ENCODE measurements around the gene TNKS1BP1. TPM values are rescaled to one million over a fixed set of nuclear protein-coding genes. Genes with fewer than 3 reads are reported as not detected.

The TNKS1BP1 gene
- total RNA-seq, 1 experiment from 2014 or later, result 27.1 TPM

GRCh38 chr11:57332694-57333440 is 8.1 kb upstream of the TNKS1BP1 start:
- H3K27me3 ChIP-seq (replicated peaks), result no peaks in the 10 kb centered on the region
- peaks cover 14% of the 10 kb centered on the region for H3K4me1 ChIP-seq (replicated peaks)
- DNase-seq (ENCODE audit: low read depth in 1 of 2, low spot score in 2 of 2), result no peak
- H3K36me3 ChIP-seq, result peaks cover 76% of the 10 kb centered on the region
- H3K4me3 ChIP-seq, result no peak overlapping the region
- no peak overlapping the region for H3K27ac ChIP-seq
- H3K9me3 ChIP-seq (replicated peaks), result no peaks in the 10 kb centered on the region

DNA sequence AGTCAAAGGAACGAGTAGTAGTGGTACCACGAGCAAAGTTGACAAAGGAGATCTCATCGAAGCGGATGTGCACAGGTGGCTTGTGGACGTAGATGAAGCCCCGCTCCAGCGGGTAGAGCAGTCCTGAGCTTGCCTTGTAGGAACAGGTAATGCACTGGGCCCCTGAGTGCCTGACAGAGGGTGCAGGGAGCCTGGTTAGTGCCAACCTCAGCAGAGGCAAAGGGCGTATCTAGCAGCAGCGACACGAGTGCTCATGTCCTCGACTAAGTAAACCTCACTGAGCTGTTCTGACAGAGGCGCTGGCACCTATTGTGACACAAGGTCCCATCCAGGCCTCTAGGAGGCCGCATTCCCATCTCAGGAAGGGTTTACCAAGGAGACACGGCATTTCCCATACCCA is 7.0 kb upstream of the TNKS1BP1 start:
- H3K4me3 ChIP-seq, result no peak overlapping the region
- H3K27me3 ChIP-seq (replicated peaks), result no peaks in the 10 kb centered on the region
- no peak overlapping the region for H3K27ac ChIP-seq
- no peaks in the 10 kb centered on the region for H3K9me3 ChIP-seq (replicated peaks)
- no peak for DNase-seq (ENCODE audit: low read depth in 1 of 2, low spot score in 2 of 2)
- peaks cover 14% of the 10 kb centered on the region for H3K4me1 ChIP-seq (replicated peaks)
- H3K36me3 ChIP-seq, result peaks cover 86% of the 10 kb centered on the region

DNA sequence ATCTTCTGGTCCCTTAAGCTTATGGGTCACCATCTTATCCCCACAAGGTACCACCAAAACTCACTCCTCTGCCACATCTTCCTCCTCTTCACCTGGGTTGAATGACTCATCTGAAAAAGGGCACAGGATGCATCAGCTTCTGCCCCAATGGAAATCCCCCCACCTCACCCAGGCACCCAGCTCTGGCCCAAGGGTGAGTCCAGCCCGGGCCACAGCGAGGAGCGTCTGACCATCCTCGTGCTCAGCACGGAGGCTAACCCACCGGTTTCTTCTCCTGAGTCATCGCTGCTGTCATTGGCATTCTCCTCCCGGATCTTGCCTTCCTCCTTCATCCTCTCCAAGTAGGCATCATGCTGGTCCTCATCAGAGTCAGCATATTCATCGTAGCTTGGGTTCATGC is 5.3 kb upstream of the TNKS1BP1 start:
- Histone ChIP-seq H3K4me3 (no peak overlapping the region), H3K27me3 (replicated peaks) (no peaks in the 10 kb centered on the region), H3K27ac (no peak overlapping the region), H3K9me3 (replicated peaks) (no peaks in the 10 kb centered on the region), H3K36me3 (peaks cover 96% of the 10 kb centered on the region), H3K4me1 (replicated peaks) (peaks cover 20% of the 10 kb centered on the region)
- DNase-seq (ENCODE audit: low read depth in 1 of 2, low spot score in 2 of 2), result no peak

- Histone ChIP-seq H3K36me3 (peaks cover 76% of the 10 kb centered on the region), H3K27me3 (replicated peaks) (no peaks in the 10 kb centered on the region), H3K4me1 (replicated peaks) (peaks cover 25% of the 10 kb centered on the region), H3K4me3 (no peak overlapping the region), H3K9me3 (replicated peaks) (no peaks in the 10 kb centered on the region), H3K27ac (no peak overlapping the region)
- DNase-seq (ENCODE audit: low read depth in 1 of 2, low spot score in 2 of 2), result no peak
Observed at GRCh38 chr11:57327721-57328120, 3.0 kb upstream of the TNKS1BP1 start.

DNA sequence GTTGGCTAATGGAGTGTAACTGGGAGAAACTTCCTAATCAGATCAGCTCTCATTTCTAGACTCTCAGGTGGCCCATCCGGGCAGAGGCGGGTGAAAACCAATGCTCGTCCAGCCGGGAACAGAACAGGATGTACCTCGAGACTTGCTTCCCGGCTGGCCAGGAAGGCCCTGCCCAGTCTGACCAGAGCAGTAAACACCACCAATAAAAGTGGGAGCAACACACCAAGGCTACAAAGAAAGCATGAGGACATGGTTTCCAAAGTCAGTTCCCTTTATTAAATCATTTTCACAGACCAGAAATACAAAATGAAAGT is 940 bp upstream of the TNKS1BP1 start:
- Histone ChIP-seq H3K27ac (peak overlapping the region; percentile 68), H3K9me3 (replicated peaks) (no peaks in the 10 kb centered on the region), H3K4me3 (peak overlapping the region; percentile 42; the same call in 1 of the 2 replicates), H3K4me1 (replicated peaks) (peaks cover 45% of the 10 kb centered on the region), H3K36me3 (peaks cover 58% of the 10 kb centered on the region), H3K27me3 (replicated peaks) (no peaks in the 10 kb centered on the region)
- DNase-seq (ENCODE audit: low read depth in 1 of 2, low spot score in 2 of 2), result no peak

DNA sequence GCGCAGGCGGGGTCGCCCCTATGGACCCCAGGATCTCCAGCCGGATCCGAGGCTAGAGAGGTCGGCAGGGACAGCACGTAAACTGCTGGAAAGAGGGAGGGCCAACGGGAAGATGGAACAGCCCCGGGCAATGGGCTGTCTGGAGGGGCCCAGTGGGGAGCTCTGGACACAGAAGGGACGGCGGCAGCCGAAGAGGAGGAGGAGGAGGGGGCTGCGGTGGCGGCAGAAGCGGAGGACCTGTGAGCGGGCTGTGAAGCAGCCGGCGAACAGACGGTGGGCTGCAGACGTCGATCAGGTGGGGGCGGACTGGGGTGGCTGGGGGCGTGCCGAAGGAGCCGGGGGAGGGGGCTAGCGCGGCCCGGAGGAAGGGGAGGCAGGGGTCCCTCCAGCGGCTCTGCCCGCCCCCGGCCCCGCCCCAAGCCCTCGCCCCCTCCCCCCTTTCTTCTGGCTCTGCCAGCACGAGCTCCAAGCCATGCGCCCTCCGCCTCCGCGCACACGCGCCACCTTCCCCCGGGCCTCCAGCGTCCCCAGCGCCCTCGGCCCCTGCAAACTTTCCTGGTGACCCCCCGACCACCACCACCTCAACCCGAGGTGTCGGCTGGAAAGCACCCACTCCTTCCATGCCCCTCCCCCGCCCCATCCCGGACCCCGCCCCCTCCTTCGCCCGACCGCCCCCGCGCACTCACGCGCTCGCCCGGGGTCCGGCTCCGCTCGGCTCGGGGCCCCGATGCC is 432 bp downstream of the TNKS1BP1 start:
- H3K27ac ChIP-seq, result 0 out of 2 replicates have a peak overlapping the region, but pooled peaks have one; percentile 16
- peaks cover 45% of the 10 kb centered on the region for H3K4me1 ChIP-seq (replicated peaks)
- no peaks in the 10 kb centered on the region for H3K9me3 ChIP-seq (replicated peaks)
- no peaks in the 10 kb centered on the region for H3K27me3 ChIP-seq (replicated peaks)
- H3K36me3 ChIP-seq, result peaks cover 53% of the 10 kb centered on the region
- peak in 1 of 2 experiments; percentile 31 for DNase-seq (ENCODE audit: low read depth in 1 of 2, low spot score in 2 of 2)
- H3K4me3 ChIP-seq, result peak overlapping the region; percentile 42

DNA sequence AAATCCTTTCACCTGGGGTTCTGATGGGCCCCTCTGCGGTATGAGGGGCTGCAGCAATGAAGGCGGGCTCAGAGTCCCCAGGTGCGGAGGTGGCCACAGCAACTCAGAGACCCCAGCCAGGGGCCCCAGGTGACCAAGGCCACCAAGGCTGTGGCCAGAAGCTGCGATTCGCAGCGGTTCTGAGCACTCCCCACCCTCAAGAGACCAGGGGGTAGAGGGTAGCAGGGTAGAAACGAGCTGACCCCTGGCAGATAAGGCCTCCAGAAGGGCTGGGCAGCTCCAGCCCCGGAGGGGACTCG is 948 bp downstream of the TNKS1BP1 start:
- 0 out of 2 replicates have a peak overlapping the region, but pooled peaks have one; percentile 16 for H3K27ac ChIP-seq
- peaks cover 45% of the 10 kb centered on the region for H3K4me1 ChIP-seq (replicated peaks)

GRCh38 chr11:57323167-57323854 is 1.4 kb downstream of the TNKS1BP1 start:
- peak in 1 of 2 experiments; percentile 21 for DNase-seq (ENCODE audit: low read depth in 1 of 2, low spot score in 2 of 2)
- H3K36me3 ChIP-seq, result peaks cover 51% of the 10 kb centered on the region
- H3K27ac ChIP-seq, result peak overlapping the region; percentile 79
- H3K9me3 ChIP-seq (replicated peaks), result no peaks in the 10 kb centered on the region
- H3K27me3 ChIP-seq (replicated peaks), result no peaks in the 10 kb centered on the region
- peak overlapping the region; percentile 42 for H3K4me3 ChIP-seq
- H3K4me1 ChIP-seq (replicated peaks), result peaks cover 45% of the 10 kb centered on the region

More for the DNA sequence above, 948 bp downstream of the TNKS1BP1 start:
- Histone ChIP-seq H3K9me3 (replicated peaks) (no peaks in the 10 kb centered on the region), H3K27me3 (replicated peaks) (no peaks in the 10 kb centered on the region), H3K36me3 (peaks cover 51% of the 10 kb centered on the region), H3K4me3 (peak overlapping the region; percentile 42)
- DNase-seq (ENCODE audit: low read depth in 1 of 2, low spot score in 2 of 2), result no peak

GRCh38 chr11:57322256-57323166 is 2.2 kb downstream of the TNKS1BP1 start:
- Histone ChIP-seq H3K36me3 (peaks cover 51% of the 10 kb centered on the region), H3K4me1 (replicated peaks) (peaks cover 45% of the 10 kb centered on the region), H3K27me3 (replicated peaks) (no peaks in the 10 kb centered on the region)

DNA sequence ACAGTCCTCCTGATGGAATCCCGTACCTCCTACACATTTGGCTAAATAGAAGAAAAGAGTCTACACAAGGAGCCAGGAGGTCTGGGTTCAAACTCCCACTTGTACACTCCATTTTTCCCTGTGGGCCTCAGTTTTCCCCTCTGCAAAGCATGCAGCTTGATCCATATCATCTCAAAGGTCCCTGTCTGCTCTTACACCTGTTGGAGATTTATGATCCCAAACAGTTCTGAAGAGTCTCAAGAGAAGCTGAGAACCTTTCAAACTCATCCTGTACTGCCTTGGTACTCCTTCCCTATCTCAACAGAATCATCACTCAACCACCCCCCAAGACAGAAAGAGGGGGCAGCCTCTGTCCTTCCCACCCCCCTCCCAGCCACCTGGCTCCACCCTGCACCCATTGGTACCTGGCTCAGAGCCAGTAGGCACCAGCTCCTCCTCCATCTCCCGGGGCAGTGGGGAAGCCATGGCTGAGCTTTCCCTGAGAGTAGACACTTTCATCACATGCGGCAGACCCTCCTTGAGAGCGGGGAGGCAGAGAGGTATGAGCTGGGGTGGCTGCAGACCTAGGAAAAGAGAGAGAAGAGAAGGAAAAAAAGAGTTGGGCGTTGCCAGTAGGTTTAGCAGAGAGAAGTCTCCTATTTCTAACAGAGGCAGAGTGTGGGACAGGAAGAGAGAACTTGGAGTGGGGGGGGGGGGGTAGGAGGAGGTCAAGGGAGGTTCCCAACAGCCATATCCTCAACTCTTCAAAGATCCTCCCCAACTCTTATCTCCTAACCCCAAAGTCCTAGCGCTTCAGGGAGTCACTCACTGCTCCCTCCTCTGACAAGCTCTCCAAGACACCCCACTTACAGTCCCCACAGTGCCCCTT is 3.1 kb downstream of the TNKS1BP1 start:
- Histone ChIP-seq H3K9me3 (replicated peaks) (no peaks in the 10 kb centered on the region), H3K4me1 (replicated peaks) (peaks cover 45% of the 10 kb centered on the region), H3K27me3 (replicated peaks) (no peaks in the 10 kb centered on the region), H3K27ac (peak overlapping the region; percentile 79), H3K4me3 (peak overlapping the region; percentile 23), H3K36me3 (peaks cover 52% of the 10 kb centered on the region)
- no peak for DNase-seq (ENCODE audit: low read depth in 1 of 2, low spot score in 2 of 2)

More at GRCh38 chr11:57322256-57323166, 2.2 kb downstream of the TNKS1BP1 start:
- no peaks in the 10 kb centered on the region for H3K9me3 ChIP-seq (replicated peaks)
- peak; percentile 94 to 96 for DNase-seq (ENCODE audit: low read depth in 1 of 2, low spot score in 2 of 2)
- peak overlapping the region; percentile 79 for H3K27ac ChIP-seq
- H3K4me3 ChIP-seq, result peak overlapping the region; percentile 23

DNA sequence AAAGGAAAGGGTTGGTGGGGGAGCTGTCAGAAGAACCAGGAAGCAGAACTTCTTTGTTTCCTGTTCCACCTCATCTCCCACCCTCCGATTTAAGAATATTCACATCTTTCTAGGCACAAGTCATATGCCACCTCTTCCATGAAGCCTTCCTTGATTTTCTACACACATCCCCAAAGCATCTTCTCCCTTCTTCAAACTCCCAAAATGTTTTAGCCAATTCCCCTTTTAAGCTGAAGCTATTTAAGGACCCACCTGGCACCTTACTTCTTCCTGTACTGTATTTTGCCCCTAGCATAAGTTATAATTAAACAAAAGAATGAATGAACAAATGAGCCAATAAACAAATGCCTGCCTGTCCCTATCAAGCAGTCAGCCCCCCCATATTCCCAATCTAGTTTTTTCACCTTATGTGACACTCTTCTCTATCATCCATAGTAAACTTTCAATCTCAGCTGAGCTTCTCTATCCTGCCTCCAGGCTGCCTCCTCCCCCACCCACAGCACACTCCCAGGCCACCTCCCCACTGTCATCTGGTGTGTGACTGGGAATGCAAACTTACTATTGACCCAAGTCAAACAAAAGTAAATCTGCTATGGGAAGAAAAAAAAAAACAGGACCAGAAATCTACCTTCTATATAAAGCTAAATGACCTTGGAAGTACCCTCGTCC is 3.9 kb downstream of the TNKS1BP1 start:
- Histone ChIP-seq H3K9me3 (replicated peaks) (no peaks in the 10 kb centered on the region), H3K36me3 (peaks cover 51% of the 10 kb centered on the region), H3K4me3 (no peak overlapping the region), H3K27me3 (replicated peaks) (no peaks in the 10 kb centered on the region), H3K27ac (no peak overlapping the region), H3K4me1 (replicated peaks) (peaks cover 49% of the 10 kb centered on the region)
- no peak for DNase-seq (ENCODE audit: low read depth in 1 of 2, low spot score in 2 of 2)

DNA sequence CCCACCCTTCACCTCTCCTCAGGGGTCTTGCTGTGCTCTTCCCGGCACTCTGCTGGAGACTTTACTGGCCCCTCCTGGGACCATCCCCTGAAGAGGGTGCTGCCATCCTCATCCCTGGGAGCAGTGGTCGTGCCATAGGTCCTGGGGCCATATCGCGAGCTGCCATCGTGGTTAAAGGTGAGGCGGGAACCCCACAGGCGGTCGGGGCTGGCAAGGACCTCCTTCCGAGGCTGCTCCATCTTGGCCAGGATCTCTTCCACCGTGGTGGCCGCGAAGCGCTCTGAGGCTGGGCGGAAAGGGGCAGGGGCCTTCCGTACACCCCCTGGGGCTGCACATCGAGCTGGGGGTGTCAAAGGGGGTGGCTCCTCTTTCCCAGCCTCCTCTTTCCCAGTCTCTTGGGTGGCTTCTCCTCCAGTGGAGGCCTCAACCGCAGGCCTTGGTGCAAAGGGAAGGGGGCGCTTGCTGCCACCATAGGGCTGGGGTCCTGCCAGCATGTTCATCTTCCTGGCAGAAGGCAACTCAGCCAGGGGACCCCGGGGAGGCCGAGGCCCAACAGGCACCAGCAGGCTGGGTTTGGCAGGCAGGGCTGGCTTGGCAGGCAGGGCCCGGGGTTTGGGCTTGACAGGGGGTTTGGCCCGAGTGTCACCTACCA is 4.6 kb downstream of the TNKS1BP1 start:
- H3K4me1 ChIP-seq (replicated peaks), result peaks cover 49% of the 10 kb centered on the region
- H3K27ac ChIP-seq, result no peak overlapping the region
- H3K27me3 ChIP-seq (replicated peaks), result no peaks in the 10 kb centered on the region
- no peak overlapping the region for H3K4me3 ChIP-seq
- DNase-seq (ENCODE audit: low read depth in 1 of 2, low spot score in 2 of 2), result no peak
- H3K36me3 ChIP-seq, result peaks cover 48% of the 10 kb centered on the region
- H3K9me3 ChIP-seq (replicated peaks), result no peaks in the 10 kb centered on the region
